HUES6 (cell line): Measurements from ENCODE around the gene DCDC2.

Experiments used
- H3K27ac ChIP-seq: 2 replicates; pipeline ENCODE4 v1.7.0; 2013; ENCODE audit warnings: low read depth, mild to moderate bottlenecking, low read length, inconsistent platforms
- H3K27me3 ChIP-seq: 2 replicates; pipeline ENCODE4 v1.6.1; 2013; ENCODE audit warnings: low read length; ENCODE audit not compliant: control insufficient read depth, insufficient read depth
- H3K36me3 ChIP-seq: 2 replicates; pipeline ENCODE4 v1.6.1; 2013; ENCODE audit warnings: low read length; ENCODE audit not compliant: control insufficient read depth, insufficient read depth
- H3K4me1 ChIP-seq: 2 replicates; pipeline ENCODE4 v1.6.1; 2013; ENCODE audit warnings: low read length; ENCODE audit not compliant: control insufficient read depth, insufficient read depth
- H3K4me3 ChIP-seq: 2 replicates; pipeline ENCODE4 v1.5.1; 2013; ENCODE audit warnings: low read depth, low read length
- H3K9ac ChIP-seq: one replicate; pipeline ENCODE4 v1.6.1; 2013; ENCODE audit warnings: mild to moderate bottlenecking, low read length
- H3K9me3 ChIP-seq: 2 replicates; pipeline ENCODE4 v1.6.1; 2013; ENCODE audit warnings: low read depth, low read length; ENCODE audit not compliant: control insufficient read depth, insufficient read depth

DCDC2 gene

DNA sequence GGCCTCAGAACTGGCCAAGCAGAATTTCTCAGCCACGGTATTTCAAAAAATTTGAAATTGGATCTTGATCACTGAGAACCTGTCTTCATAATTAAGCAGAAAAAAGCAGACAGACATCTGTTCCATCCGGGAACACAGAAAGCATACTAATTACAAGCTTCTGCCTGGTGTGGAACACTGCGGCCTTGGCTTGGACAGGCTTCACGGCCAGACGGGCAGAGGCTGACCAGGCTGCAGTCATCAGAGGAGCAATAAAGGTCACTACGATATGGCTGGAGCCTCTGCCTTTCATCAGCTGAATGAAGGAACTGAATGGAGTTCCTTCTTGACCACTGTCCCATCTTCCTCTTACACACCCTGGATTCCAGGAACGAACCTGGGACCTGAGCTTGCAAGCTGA lies 235.7 kb downstream of the DCDC2 start:
- H3K4me1 ChIP-seq: peaks cover 6% of the 10 kb centered on the region; the same call in 1 of the 2 replicates
- no peak overlapping the region for H3K9ac ChIP-seq
- peaks cover 14% of the 10 kb centered on the region; the same call in 1 of the 2 replicates for H3K27me3 ChIP-seq
- H3K4me3 ChIP-seq: no peak overlapping the region
- H3K9me3 ChIP-seq: no peaks in the 10 kb centered on the region
- no peaks in the 10 kb centered on the region for H3K36me3 ChIP-seq
- no peak overlapping the region for H3K27ac ChIP-seq
